GM19452 (cell line): ENCODE results near the gene HOXA4.

Source experiments
- ATAC-seq: cut with Tn5 transposase; IDR thresholded peaks from one replicate; pipeline ENCODE4 v1.9.1; 2021; ENCODE audit not compliant: unreplicated experiment

The HOXA4 gene

GRCh38 chr7:27147199-27148030 lies 16.9 kb upstream of the HOXA4 start, which contains the start of gene HOXA6:
Gene HOXA6 (minus strand): TSS chr7:27147774. CDS start chr7:27147749, 25 bp downstream.
- no peak for ATAC-seq

- no peak for ATAC-seq
Measured at GRCh38 chr7:27146491-27147198, 16.1 kb upstream of the HOXA4 start.

- no peak for ATAC-seq
Measured at GRCh38 chr7:27145914-27146412, 15.4 kb upstream of the HOXA4 start.

GRCh38 chr7:27145165-27145913 lies 14.8 kb upstream of the HOXA4 start:
- no peak for ATAC-seq

- ATAC-seq, result no peak
Measured at GRCh38 chr7:27144781-27145164, 14.2 kb upstream of the HOXA4 start.

- no peak for ATAC-seq
Measured at GRCh38 chr7:27143950-27144780, 13.6 kb upstream of the HOXA4 start.

- no peak for ATAC-seq
Measured at GRCh38 chr7:27143023-27143949, 12.7 kb upstream of the HOXA4 start, which contains the start of gene HOXA5. Gene HOXA5 (minus strand): TSS chr7:27143681. CDS start chr7:27143607, 74 bp downstream.

GRCh38 chr7:27142580-27143022 lies 12.0 kb upstream of the HOXA4 start:
- no peak for ATAC-seq

GRCh38 chr7:27141923-27142579 lies 11.5 kb upstream of the HOXA4 start:
- ATAC-seq, result no peak

- no peak for ATAC-seq
Measured at GRCh38 chr7:27141137-27141922, 10.8 kb upstream of the HOXA4 start.

GRCh38 chr7:27140126-27140857 lies 9.7 kb upstream of the HOXA4 start:
- ATAC-seq, result no peak

- ATAC-seq, result no peak
Measured at GRCh38 chr7:27139334-27140125, 9.0 kb upstream of the HOXA4 start.

- ATAC-seq, result no peak
Measured at GRCh38 chr7:27138985-27139333, 8.4 kb upstream of the HOXA4 start.

GRCh38 chr7:27138472-27138871 lies 7.9 kb upstream of the HOXA4 start:
- ATAC-seq, result no peak

GRCh38 chr7:27137640-27138315 lies 7.2 kb upstream of the HOXA4 start:
- no peak for ATAC-seq

GRCh38 chr7:27134392-27134791 lies 3.8 kb upstream of the HOXA4 start:
- ATAC-seq, result no peak
